Frontal cortex (tissue), 4 donors: ENCODE measurements around the gene SLC29A2. TPM values are rescaled to one million over a fixed set of nuclear protein-coding genes. Genes with fewer than 3 reads are reported as not detected.
"Not testable (repeated sequence)": the region's sequence is repeated elsewhere in the genome, so short reads cannot be mapped to it uniquely, and the experiment has no call there.

Source experiments
- DNase-seq, 2 donors: peaks; one replicate each; pipeline ENCODE4 v3.0.0; 2012; ENCODE audit warnings: low spot score in 2 of 2
- FAIRE-seq: peaks from 2 replicates; lab custom pipeline; 2012; peaks lifted over from hg19 to GRCh38; lab: Jason Lieb, UNC
- total RNA-seq: library from RNA; depleted of rRNA; stranded (reverse); fragments of >200 nt; gene quantifications from one replicate; pipeline ENCODE4 v1.2.3, GENCODE V29; 2014
- donor health status: control.
- donor health status: control.
- donor health status: control.

SLC29A2 gene
- total RNA-seq, 1 donor from 2014 or later = 1.6 TPM

DNA sequence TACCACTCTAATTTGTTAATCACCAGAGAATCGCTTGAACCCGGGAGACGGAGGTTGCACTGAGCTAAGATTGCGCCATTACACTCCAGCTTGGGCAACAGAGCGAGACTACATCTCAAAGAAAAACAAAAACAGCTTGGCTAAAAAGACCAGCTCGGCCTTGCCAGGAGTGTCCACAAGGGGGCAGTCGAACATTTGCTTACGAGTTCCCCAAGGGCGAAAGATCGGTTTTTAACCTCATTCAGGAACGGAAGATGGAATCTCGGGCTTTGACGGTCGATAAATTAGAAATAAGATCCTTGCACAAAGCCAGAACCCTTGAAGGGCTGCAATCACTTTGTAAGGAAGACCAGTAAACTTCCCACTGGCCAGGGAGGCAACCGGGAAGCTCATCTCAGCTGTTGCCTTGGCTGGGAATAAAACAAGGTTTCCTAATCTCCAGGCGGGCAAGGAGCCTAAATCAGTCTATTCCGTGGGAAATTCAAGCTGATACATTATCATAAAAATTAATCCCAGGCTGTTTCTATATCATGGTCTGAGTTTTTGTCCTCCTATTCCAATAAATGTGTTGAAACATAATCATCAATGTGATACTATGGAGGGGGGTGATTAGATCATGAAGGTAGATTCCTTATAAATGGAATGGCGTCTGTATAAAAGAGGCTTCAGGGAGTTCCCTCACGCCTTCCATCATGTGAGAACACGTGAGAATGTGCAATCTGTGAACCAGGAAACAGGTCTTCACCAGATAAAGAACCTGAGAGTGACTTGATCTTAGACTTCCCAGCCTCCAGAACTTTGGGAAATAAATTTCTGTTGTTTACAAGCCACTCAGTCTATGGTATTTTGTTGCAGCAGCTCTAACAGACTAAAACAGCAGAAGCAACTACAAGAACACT, 14.9 kb upstream of the SLC29A2 start:
- FAIRE-seq (no peak), DNase-seq (peak in 1 of 2 donors; percentile 60)

GRCh38 chr11:66384316-66384715, 12.8 kb upstream of the SLC29A2 start:
- not testable (repeated sequence) for DNase-seq, FAIRE-seq

- not testable (repeated sequence) for DNase-seq, FAIRE-seq
Measured at GRCh38 chr11:66380264-66380663, 8.7 kb upstream of the SLC29A2 start.

GRCh38 chr11:66373690-66374287, 2.2 kb upstream of the SLC29A2 start:
- DNase-seq, FAIRE-seq: not testable (repeated sequence)

DNA sequence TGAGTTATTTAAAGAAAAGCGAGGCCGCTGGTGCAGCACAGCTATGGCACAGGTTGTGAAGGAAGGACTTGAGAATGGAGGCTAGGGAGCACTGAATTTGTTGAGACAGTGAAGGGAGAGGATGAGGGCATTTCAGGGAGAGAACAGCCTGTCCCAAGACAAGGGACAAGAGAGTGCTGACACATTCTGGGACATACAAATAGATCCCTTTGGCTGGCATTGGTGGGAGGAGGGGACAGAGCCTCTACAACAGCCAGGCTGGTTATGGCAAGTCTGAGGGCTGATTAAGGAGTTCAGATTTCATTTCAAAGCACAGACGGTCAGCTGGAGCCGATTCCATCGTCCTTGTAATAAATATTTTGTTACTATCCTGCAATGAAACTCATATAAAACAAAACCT, 1.7 kb upstream of the SLC29A2 start:
- FAIRE-seq = no peak
- no peak for DNase-seq

GRCh38 chr11:66369073-66369894, 2.3 kb downstream of the SLC29A2 start:
- FAIRE-seq = no peak
- no peak for DNase-seq

DNA sequence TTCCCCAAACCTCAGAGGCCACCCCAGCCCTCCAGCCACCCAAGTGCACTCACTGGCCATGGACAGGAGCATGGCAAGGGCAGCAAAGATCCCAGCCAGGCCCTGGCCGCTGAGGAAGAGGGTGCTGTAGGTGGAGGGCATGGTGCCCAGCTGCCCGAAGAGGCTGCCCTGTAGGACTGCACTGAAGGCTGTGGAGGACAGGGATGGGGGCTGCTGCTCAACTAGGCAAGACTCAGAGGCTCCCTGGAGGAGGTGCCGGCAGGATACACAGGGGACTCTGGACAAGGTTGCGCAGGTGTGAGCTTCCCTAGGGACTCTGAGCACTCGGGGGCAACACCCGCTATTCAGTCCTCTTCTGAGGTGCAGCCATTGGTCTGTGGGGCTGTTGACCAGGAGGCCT, 3.1 kb downstream of the SLC29A2 start:
- DNase-seq (no peak), FAIRE-seq (no peak)

GRCh38 chr11:66367561-66368312, 3.8 kb downstream of the SLC29A2 start:
- no peak for DNase-seq

GRCh38 chr11:66366844-66367477, 4.6 kb downstream of the SLC29A2 start:
- no peak for FAIRE-seq
- DNase-seq = no peak

More at GRCh38 chr11:66367561-66368312, 3.8 kb downstream of the SLC29A2 start:
- FAIRE-seq = no peak

GRCh38 chr11:66365711-66366619, 5.6 kb downstream of the SLC29A2 start:
- FAIRE-seq (no peak), DNase-seq (no peak)

DNA sequence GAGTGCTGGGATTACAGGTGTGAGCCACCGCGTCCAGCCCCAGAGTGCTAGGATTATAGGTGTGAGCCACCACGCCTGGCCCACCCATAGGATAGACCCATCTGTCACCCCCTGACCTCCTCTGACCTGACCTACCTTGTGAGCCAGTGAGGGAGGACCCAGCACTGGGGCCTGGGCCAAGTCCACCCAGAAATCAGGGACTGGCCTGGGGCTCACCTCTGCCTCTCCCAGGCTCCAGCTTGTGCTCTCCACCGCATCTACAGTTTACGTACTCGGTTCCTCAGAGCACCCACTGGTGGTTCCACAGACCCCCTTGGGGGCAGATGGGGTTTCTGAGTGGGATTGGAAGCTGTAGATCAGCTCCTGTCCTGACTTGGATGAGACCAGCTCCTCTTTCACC, 6.4 kb downstream of the SLC29A2 start:
- FAIRE-seq = no peak
- peak in 1 of 2 donors; percentile 8 for DNase-seq

- no peak for FAIRE-seq
- DNase-seq = peak in 1 of 2 donors; percentile 6
Measured at GRCh38 chr11:66363805-66364535, 7.6 kb downstream of the SLC29A2 start.

- no peak for FAIRE-seq
- DNase-seq = peak in 1 of 2 donors; percentile 3
Measured at GRCh38 chr11:66363187-66363601, 8.4 kb downstream of the SLC29A2 start.

- FAIRE-seq (no peak), DNase-seq (no peak)
Measured at GRCh38 chr11:66362481-66363147, 8.9 kb downstream of the SLC29A2 start.

DNA sequence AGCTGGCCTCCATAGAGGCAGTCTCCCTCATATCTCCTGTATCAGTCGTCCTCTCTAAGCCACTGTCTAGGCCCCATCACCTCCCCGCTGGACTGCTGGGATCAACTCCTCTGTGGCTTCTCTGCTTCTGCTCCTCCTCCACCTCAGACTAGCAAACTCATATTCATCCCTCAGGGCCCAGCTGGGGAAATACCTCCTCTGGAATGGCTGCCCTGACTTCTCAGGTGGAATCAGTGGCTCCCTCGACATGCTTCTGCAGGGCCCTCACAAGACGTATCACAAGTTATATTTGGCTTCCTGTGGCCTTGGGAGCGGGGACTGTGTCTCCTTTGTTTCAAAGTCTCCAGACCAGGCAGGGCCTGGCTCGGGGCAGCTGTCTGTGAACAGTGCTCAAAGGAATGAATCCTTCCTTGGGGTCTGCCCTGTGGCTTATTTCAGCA, 10.0 kb downstream of the SLC29A2 start:
- no peak for FAIRE-seq
- DNase-seq = no peak

DNA sequence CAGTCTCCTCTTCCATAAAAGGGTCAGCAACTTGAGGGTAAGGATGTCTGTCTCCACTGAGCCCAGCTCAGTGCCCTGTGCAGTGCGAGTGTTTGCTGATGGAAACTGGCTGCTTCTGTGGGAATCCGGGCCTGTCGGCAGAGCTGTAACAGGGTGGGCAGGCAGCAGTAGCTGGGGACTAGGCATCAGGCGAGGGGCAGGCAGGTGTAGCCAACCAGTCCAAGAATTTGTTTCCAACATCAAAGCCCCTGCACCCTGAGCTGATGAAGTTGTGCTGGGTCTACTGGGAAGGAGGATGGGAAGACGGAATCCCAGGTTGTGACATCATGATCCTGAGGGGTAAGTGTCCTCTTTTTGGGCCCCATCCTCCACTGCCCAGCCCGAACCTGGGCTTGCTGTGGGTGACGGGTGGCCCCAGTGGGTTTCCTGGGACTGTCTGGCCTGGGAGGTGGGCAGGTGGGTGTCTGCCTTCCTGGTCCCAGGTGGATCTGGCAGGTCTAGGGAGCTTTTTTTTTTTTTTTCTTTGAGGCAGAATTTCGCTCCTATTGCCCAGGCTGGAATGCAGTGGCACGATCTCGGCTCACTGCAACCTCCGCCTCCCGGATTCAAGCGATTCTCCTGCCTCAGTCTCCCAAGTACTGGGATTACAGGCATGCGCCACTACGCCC, 11.0 kb downstream of the SLC29A2 start:
- no peak for FAIRE-seq
- DNase-seq = no peak
